Measurements from ENCODE around the gene DUSP15.
A peak's percentile ranks its signal among the peaks of the same experiment; 100 is the strongest.
"Not testable (repeated sequence)": the region's sequence is repeated elsewhere in the genome, so short reads cannot be mapped to it uniquely, and the experiment has no call there.

DUSP15 gene

GRCh38 chr20:31822421-31823330 lies 47.7 kb downstream of the DUSP15 start:
- DNase-seq (ENCODE audit: low read depth in 2 of 2): peak; percentile 59 to 68

GRCh38 chr20:31821427-31821826 lies 48.9 kb downstream of the DUSP15 start:
- no peak for DNase-seq (ENCODE audit: low read depth in 2 of 2)

- no peak for DNase-seq (ENCODE audit: low read depth in 2 of 2)
These were observed 50.1 kb downstream of the DUSP15 start for GRCh38 chr20:31820228-31820627.

- DNase-seq (ENCODE audit: low read depth in 2 of 2): no peak
These were observed 51.1 kb downstream of the DUSP15 start, which contains the start of gene MYLK2 for GRCh38 chr20:31819083-31819784. Gene MYLK2 (plus strand): TSS chr20:31819356. CDS start chr20:31819581, 225 bp downstream.

- DNase-seq (ENCODE audit: low read depth in 2 of 2): no peak
These were observed 51.9 kb downstream of the DUSP15 start for GRCh38 chr20:31818376-31818908.

- no peak for DNase-seq (ENCODE audit: low read depth in 2 of 2)
These were observed 52.9 kb downstream of the DUSP15 start for GRCh38 chr20:31817461-31817860.

- DNase-seq (ENCODE audit: low read depth in 2 of 2): no peak
These were observed 54.1 kb downstream of the DUSP15 start for GRCh38 chr20:31816221-31816620.

- no peak for DNase-seq (ENCODE audit: low read depth in 2 of 2)
These were observed 54.7 kb downstream of the DUSP15 start for GRCh38 chr20:31815408-31816188.

GRCh38 chr20:31814142-31814541 lies 56.2 kb downstream of the DUSP15 start:
- DNase-seq (ENCODE audit: low read depth in 2 of 2): not testable (repeated sequence)

- DNase-seq (ENCODE audit: low read depth in 2 of 2): no peak
These were observed 56.7 kb downstream of the DUSP15 start for GRCh38 chr20:31813611-31814010.

- DNase-seq (ENCODE audit: low read depth in 2 of 2): no peak
These were observed 58.3 kb downstream of the DUSP15 start for GRCh38 chr20:31811796-31812728.

- DNase-seq (ENCODE audit: low read depth in 2 of 2): no peak
These were observed 59.1 kb downstream of the DUSP15 start for GRCh38 chr20:31811198-31811597.
